Measurements from ENCODE around the gene TNS1. TPM values are rescaled to one million over a fixed set of nuclear protein-coding genes. Genes with fewer than 3 reads are reported as not detected.
A peak's percentile ranks its signal among the peaks of the same experiment; 100 is the strongest.

The TNS1 gene
- total RNA-seq, 1 donor from 2014 or later: 7.9 TPM

DNA sequence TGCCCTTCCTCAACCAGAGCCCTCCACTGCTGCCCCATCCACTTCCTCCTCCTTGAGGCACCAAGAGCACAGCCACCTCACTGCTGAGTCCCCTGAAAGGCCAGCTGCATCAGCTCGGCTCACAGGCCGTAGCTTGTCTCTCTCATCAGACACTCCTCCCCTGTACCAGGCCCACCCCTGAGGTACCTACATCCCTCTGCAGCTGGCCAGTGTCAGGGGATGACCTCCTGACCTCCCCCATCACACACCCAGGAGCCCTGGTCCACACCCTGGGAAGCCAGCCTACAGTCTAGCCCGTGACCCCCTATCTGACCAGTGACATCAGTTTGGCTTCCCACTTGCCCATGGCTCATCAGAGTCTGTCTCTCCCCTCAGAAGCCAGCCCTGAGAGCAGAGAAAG is 205.6 kb downstream of the TNS1 start:
- Mint-ChIP-seq H3K27ac (no peak overlapping the region), H3K27me3 (peaks cover 3% of the 10 kb centered on the region), H3K9me3 (ENCODE audit: low read depth) (no peaks in the 10 kb centered on the region), H3K36me3 (ENCODE audit: insufficient read depth) (no peaks in the 10 kb centered on the region), H3K4me3 (ENCODE audit: low read depth) (no peak overlapping the region), H3K4me1 (ENCODE audit: low read depth) (peaks cover 14% of the 10 kb centered on the region)
- DNase-seq (ENCODE audit: low spot score, unreplicated experiment): peak; percentile 1
- TF ChIP-seq, protein P1, sequence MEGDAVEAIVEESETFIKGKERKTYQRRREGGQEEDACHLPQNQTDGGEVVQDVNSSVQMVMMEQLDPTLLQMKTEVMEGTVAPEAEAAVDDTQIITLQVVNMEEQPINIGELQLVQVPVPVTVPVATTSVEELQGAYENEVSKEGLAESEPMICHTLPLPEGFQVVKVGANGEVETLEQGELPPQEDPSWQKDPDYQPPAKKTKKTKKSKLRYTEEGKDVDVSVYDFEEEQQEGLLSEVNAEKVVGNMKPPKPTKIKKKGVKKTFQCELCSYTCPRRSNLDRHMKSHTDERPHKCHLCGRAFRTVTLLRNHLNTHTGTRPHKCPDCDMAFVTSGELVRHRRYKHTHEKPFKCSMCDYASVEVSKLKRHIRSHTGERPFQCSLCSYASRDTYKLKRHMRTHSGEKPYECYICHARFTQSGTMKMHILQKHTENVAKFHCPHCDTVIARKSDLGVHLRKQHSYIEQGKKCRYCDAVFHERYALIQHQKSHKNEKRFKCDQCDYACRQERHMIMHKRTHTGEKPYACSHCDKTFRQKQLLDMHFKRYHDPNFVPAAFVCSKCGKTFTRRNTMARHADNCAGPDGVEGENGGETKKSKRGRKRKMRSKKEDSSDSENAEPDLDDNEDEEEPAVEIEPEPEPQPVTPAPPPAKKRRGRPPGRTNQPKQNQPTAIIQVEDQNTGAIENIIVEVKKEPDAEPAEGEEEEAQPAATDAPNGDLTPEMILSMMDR (IDR thresholded peaks at IDR 0.05; ENCODE audit: unreplicated experiment): no peak

DNA sequence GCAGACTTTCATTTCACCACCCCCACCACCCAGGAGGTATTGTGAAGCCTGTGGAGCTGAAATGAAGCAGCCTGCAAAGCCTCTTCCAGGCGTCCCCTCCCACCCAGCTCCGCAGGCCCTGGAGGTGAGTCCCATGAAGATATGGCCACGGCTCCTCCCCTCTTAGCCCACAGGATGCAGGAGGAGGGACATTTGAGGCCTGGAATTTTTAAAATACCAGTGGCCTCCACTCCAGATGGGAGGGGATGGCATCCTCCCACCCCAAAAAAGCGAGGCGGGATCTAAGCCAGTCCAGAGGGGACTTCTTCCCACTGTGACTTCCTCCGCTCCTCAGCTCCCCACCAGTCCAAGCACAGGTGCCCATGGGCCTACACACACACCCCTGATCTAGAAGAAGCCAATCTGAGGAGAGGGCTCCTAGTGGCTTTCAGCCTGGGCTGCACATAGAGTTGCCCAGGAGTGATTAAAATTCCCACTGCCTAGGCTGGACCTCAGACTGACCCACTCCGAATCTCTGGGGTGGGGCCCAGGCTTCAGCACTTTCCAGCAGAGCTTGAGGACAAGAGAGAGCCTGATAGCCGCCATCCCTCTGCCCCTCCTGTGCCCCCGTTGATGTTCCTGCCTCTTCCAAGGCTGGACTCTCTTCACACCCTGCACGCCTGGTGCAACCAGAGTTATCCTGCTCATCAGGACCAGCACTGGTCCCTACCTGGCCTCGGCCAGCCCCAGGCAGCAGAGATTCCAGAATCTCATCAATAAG is 206.9 kb downstream of the TNS1 start:
- H3K4me1 Mint-ChIP-seq (ENCODE audit: low read depth): peaks cover 10% of the 10 kb centered on the region
- H3K27ac Mint-ChIP-seq: no peak overlapping the region
- peaks cover under 1% of the 10 kb centered on the region for H3K27me3 Mint-ChIP-seq
- H3K4me3 Mint-ChIP-seq (ENCODE audit: low read depth): no peak overlapping the region
- TF ChIP-seq, protein P1 (IDR thresholded peaks at IDR 0.05; ENCODE audit: unreplicated experiment): no peak
- H3K9me3 Mint-ChIP-seq (ENCODE audit: low read depth): no peaks in the 10 kb centered on the region
- peak; percentile 5 for DNase-seq (ENCODE audit: low spot score, unreplicated experiment)
- H3K36me3 Mint-ChIP-seq (ENCODE audit: insufficient read depth): no peaks in the 10 kb centered on the region

GRCh38 chr2:217795067-217795466 is 207.7 kb downstream of the TNS1 start:
- H3K36me3 Mint-ChIP-seq (ENCODE audit: insufficient read depth): no peaks in the 10 kb centered on the region
- H3K4me1 Mint-ChIP-seq (ENCODE audit: low read depth): peaks cover 10% of the 10 kb centered on the region
- no peak for DNase-seq (ENCODE audit: low spot score, unreplicated experiment)
- no peak overlapping the region for H3K27ac Mint-ChIP-seq
- H3K4me3 Mint-ChIP-seq (ENCODE audit: low read depth): no peak overlapping the region
- TF ChIP-seq, protein P1 (IDR thresholded peaks at IDR 0.05; ENCODE audit: unreplicated experiment): no peak
- peaks cover 7% of the 10 kb centered on the region for H3K27me3 Mint-ChIP-seq
- no peaks in the 10 kb centered on the region for H3K9me3 Mint-ChIP-seq (ENCODE audit: low read depth)

GRCh38 chr2:217794133-217794986 is 208.4 kb downstream of the TNS1 start:
- Mint-ChIP-seq H3K36me3 (ENCODE audit: insufficient read depth) (no peaks in the 10 kb centered on the region), H3K27me3 (peaks cover 7% of the 10 kb centered on the region), H3K4me1 (ENCODE audit: low read depth) (peaks cover 10% of the 10 kb centered on the region), H3K27ac (no peak overlapping the region), H3K4me3 (ENCODE audit: low read depth) (no peak overlapping the region), H3K9me3 (ENCODE audit: low read depth) (no peaks in the 10 kb centered on the region)
- DNase-seq (ENCODE audit: low spot score, unreplicated experiment): no peak
- TF ChIP-seq, protein P1 (IDR thresholded peaks at IDR 0.05; ENCODE audit: unreplicated experiment): no peak

- H3K4me1 Mint-ChIP-seq (ENCODE audit: low read depth): peaks cover 10% of the 10 kb centered on the region
- H3K27ac Mint-ChIP-seq: no peak overlapping the region
- peaks cover 7% of the 10 kb centered on the region for H3K27me3 Mint-ChIP-seq
- no peak for DNase-seq (ENCODE audit: low spot score, unreplicated experiment)
- no peaks in the 10 kb centered on the region for H3K36me3 Mint-ChIP-seq (ENCODE audit: insufficient read depth)
- TF ChIP-seq, protein P1 (IDR thresholded peaks at IDR 0.05; ENCODE audit: unreplicated experiment): no peak
- H3K4me3 Mint-ChIP-seq (ENCODE audit: low read depth): no peak overlapping the region
- H3K9me3 Mint-ChIP-seq (ENCODE audit: low read depth): no peaks in the 10 kb centered on the region
These were observed 209.1 kb downstream of the TNS1 start for GRCh38 chr2:217793566-217794132.
